Natural killer cell (primary cell): ENCODE results near the gene SLCO3A1. TPM values are rescaled to one million over a fixed set of nuclear protein-coding genes. Genes with fewer than 3 reads are reported as not detected.

Experiments used
- ATAC-seq, 3 donors: fragments of 150-1000 bp in 2 of 3; fragments of 200-7000 bp in 1 of 3; cut with Tn5 transposase; 1 replicate in 1 of 3; 2 replicates in 2 of 3; pipeline ENCODE4 v1.10.0; 2021; ENCODE audit warnings: mild to moderate bottlenecking in 2 of 3, moderate library complexity in 2 of 3
- DNase-seq, 2 donors: peaks; one replicate each; pipeline versions ENCODE4 v3.0.0 to v3.0.0-alpha.2; 2013 to 2021; ENCODE audit warnings: mixed read lengths in 1 of 2
- H3K27ac ChIP-seq: one replicate; pipeline ENCODE4 v1.5.1; 2013; ENCODE audit warnings: mild to moderate bottlenecking, low read length
- H3K27me3 ChIP-seq: one replicate; pipeline ENCODE4 v1.6.1; 2013; ENCODE audit warnings: low read length; ENCODE audit not compliant: control insufficient read depth, insufficient read depth
- H3K36me3 ChIP-seq: one replicate; pipeline ENCODE4 v1.6.1; 2013; ENCODE audit warnings: low read length; ENCODE audit not compliant: control insufficient read depth, insufficient read depth
- H3K4me1 ChIP-seq: one replicate; pipeline ENCODE4 v1.6.1; 2013; ENCODE audit warnings: low read length; ENCODE audit not compliant: control insufficient read depth, insufficient read depth
- H3K4me3 ChIP-seq: one replicate; pipeline ENCODE4 v1.5.1; 2013; ENCODE audit warnings: low read length
- H3K9me3 ChIP-seq: one replicate; pipeline ENCODE4 v1.6.1; 2013; ENCODE audit warnings: low read length; ENCODE audit not compliant: control insufficient read depth, insufficient read depth
- H3K27ac Mint-ChIP-seq, 2 donors: one replicate each; pipeline ENCODE4 v1.8.0; 2022; ENCODE audit warnings: mild to moderate bottlenecking in 2 of 2, mixed read lengths in 2 of 2, moderate library complexity in 1 of 2
- H3K27me3 Mint-ChIP-seq, 2 donors: one replicate each; pipeline ENCODE4 v1.8.0; 2022; ENCODE audit warnings: low read depth in 2 of 2, mixed read lengths in 2 of 2
- H3K36me3 Mint-ChIP-seq: one replicate; pipeline ENCODE4 v1.8.0; 2022; ENCODE audit warnings: mixed read lengths
- H3K4me1 Mint-ChIP-seq, 2 donors: one replicate each; pipeline ENCODE4 v1.8.0; 2022; ENCODE audit warnings: mixed read lengths in 2 of 2
- H3K4me3 Mint-ChIP-seq: one replicate; pipeline ENCODE4 v1.8.0; 2022; ENCODE audit warnings: mild to moderate bottlenecking, moderate library complexity, mixed read lengths
- H3K9me3 Mint-ChIP-seq, 2 donors: one replicate each; pipeline ENCODE4 v1.8.0; 2022; ENCODE audit warnings: mixed read lengths in 2 of 2
- CTCF ChIP-seq: fragments of 200-600 bp; IDR thresholded peaks from one replicate; pipeline ENCODE4 v1.8.0; 2022; ENCODE audit warnings: antibody characterized with exemption
- WGBS: methylation state at CpG from one replicate; pipeline ENCODE4 v1.1.7; 2013; ENCODE audit warnings: missing lambda C conversion rate; ENCODE audit not compliant: insufficient coverage; 5-methylcytosine and 5-hydroxymethylcytosine counted together
- intact Hi-C: fragments of 100-400 bp; cut with micrococcal nuclease; formaldehyde crosslinking; loops from one replicate; pipeline ENCODE4 v1.14.2; 2022
- total RNA-seq, 4 donors: library from RNA; stranded (reverse); fragments of 120-200 nt in 1 of 4; gene quantifications; one replicate each; pipeline versions ENCODE4 v1.2.3 to v1.2.4, GENCODE V29; 2013 to 2022

The SLCO3A1 gene
- total RNA-seq, 3 donors from 2014 or later (not counting 1 experiment from before 2014, with no cell fraction given) = 48.5 to 73.5 (median 68.8) TPM

DNA sequence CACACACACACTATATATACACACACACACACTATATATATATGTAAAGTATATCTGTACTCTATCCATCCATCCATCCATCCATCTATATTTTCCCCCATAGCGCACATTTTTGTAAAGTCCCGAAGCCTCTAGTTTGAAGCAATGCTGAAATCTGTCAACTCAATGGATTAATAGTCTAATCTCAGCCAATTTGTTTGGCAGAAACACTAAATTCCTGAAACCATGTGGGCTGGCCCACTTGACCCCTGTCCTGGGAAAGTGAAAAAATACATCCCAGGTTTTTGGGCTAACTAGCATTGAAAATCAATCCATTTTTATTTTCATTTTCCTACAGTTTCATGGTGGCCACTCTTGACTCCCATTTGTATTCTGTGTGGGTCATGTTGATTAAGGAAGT is 166.7 kb downstream of the SLCO3A1 start:
- Histone ChIP-seq H3K4me1 (peaks cover 19% of the 10 kb centered on the region), H3K27ac (no peak overlapping the region), H3K4me3 (no peak overlapping the region), H3K27me3 (no peaks in the 10 kb centered on the region), H3K36me3 (no peaks in the 10 kb centered on the region), H3K9me3 (no peaks in the 10 kb centered on the region)
- ATAC-seq = no peak
- Mint-ChIP-seq H3K27me3 (no peaks in the 10 kb centered on the region), H3K27ac (no peak overlapping the region), H3K36me3 (no peaks in the 10 kb centered on the region), H3K4me1 (peaks cover 69 to 74% of the 10 kb centered on the region in 2 donors), H3K4me3 (no peak overlapping the region), H3K9me3 (no peaks in the 10 kb centered on the region)
- no peak for DNase-seq
- TF ChIP-seq CTCF = no peak
- WGBS = 96% methylated on average over 2 of the region's 2 CpGs
- intact Hi-C loops = no loop called here

DNA sequence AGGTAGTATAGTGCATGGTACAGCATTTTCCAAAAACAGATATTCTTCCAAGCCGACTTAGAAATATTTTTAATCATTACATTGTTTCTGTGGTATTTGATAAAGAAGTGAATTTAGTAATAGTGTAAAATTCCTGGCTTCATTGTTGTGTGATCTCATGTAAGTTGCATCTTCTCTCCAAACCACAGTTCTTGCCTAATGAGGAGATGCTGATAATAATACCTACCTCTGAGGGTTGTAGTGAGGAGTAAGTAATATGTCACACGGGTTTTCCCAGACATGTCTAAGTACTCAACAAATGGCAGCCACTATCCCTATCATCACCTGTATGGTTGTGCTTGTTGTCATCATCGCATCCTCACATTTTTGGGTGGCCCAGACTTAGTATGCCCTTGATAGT is 167.3 kb downstream of the SLCO3A1 start:
- TF ChIP-seq CTCF = no peak
- 83% methylated on average over 2 of the region's 3 CpGs for WGBS
- no peak overlapping the region for H3K4me3 ChIP-seq
- H3K27ac Mint-ChIP-seq = peak overlapping the region in 1 of 2 donors; percentile 13
- H3K36me3 Mint-ChIP-seq = no peaks in the 10 kb centered on the region
- H3K27me3 Mint-ChIP-seq = no peaks in the 10 kb centered on the region
- peaks cover 19% of the 10 kb centered on the region for H3K4me1 ChIP-seq
- no peak for DNase-seq
- no peak overlapping the region for H3K27ac ChIP-seq
- H3K4me1 Mint-ChIP-seq = peaks cover 68 to 73% of the 10 kb centered on the region in 2 donors
- no peaks in the 10 kb centered on the region for H3K9me3 ChIP-seq
- no peaks in the 10 kb centered on the region for H3K9me3 Mint-ChIP-seq
- no peaks in the 10 kb centered on the region for H3K36me3 ChIP-seq
- H3K27me3 ChIP-seq = no peaks in the 10 kb centered on the region
- intact Hi-C loops = no loop called here
- ATAC-seq = peak in 1 of 3 donors; percentile 3
- H3K4me3 Mint-ChIP-seq = no peak overlapping the region

DNA sequence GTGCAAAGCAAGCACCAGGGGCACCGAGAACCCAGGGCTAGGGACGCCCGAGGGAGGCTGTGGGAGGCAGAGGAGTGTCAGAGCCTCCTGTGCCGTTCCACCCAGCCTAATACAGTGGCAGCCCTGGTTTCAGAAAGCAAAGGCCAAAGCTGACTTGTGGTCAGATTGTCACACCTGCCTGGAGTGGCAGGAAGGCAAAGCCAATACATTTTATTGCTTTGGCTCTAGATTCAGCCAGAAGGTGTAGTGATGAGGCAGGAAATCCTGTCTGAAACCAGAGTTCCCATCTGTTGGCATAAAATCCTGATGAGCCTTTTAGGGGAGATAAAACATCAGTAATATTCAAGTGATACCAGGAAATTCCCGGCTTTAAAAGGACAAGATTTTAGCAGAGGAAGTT is 168.3 kb downstream of the SLCO3A1 start:
- Histone ChIP-seq H3K27me3 (no peaks in the 10 kb centered on the region), H3K36me3 (no peaks in the 10 kb centered on the region), H3K9me3 (no peaks in the 10 kb centered on the region), H3K4me1 (peaks cover 19% of the 10 kb centered on the region), H3K27ac (no peak overlapping the region), H3K4me3 (no peak overlapping the region)
- no peak for TF ChIP-seq CTCF
- H3K4me1 Mint-ChIP-seq = peaks cover 67 to 72% of the 10 kb centered on the region in 2 donors
- peak overlapping the region in 1 of 2 donors; percentile 25 for H3K27ac Mint-ChIP-seq
- no peaks in the 10 kb centered on the region for H3K36me3 Mint-ChIP-seq
- 27% methylated on average over 4 of the region's 5 CpGs for WGBS
- ATAC-seq = peak in 2 of 3 donors; percentile 61 to 81
- H3K4me3 Mint-ChIP-seq = no peak overlapping the region
- no peaks in the 10 kb centered on the region for H3K9me3 Mint-ChIP-seq
- H3K27me3 Mint-ChIP-seq = no peaks in the 10 kb centered on the region
- no peak for DNase-seq
- intact Hi-C loops = no loop called here

DNA sequence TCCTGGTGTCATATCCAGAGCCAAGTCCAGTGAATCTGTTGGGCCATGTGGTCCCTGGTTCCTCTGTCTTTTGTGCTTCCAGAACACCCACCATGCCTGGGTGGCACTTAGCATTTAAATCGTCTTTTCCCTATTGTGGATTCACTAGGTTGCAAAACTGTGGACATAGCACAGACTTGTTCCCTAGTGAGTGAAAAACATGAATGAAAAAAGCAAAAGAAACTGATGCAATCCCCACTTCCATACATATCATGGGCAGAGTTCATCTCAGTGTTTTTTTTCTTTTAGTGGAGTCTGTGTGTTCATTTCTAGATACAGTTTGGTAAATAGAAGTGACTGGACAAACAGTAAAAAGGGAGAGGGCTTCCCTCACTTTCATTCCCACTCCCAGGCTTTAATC is 170.5 kb downstream of the SLCO3A1 start:
- TF ChIP-seq CTCF = no peak
- no peaks in the 10 kb centered on the region for H3K36me3 Mint-ChIP-seq
- Histone ChIP-seq H3K4me3 (no peak overlapping the region), H3K27me3 (no peaks in the 10 kb centered on the region), H3K27ac (no peak overlapping the region), H3K4me1 (peaks cover 12% of the 10 kb centered on the region), H3K36me3 (no peaks in the 10 kb centered on the region), H3K9me3 (no peaks in the 10 kb centered on the region)
- peaks cover 54 to 64% of the 10 kb centered on the region in 2 donors for H3K4me1 Mint-ChIP-seq
- H3K9me3 Mint-ChIP-seq = no peaks in the 10 kb centered on the region
- no peaks in the 10 kb centered on the region for H3K27me3 Mint-ChIP-seq
- DNase-seq (no peak), ATAC-seq (no peak)
- intact Hi-C loops = no loop called here
- WGBS = 100% methylated on average over 1 of the region's 1 CpG
- H3K27ac Mint-ChIP-seq = no peak overlapping the region
- no peak overlapping the region for H3K4me3 Mint-ChIP-seq
